HepG2 (cell line): ENCODE data around the gene KLHL35. TPM values are rescaled to one million over a fixed set of nuclear protein-coding genes. Genes with fewer than 3 reads are reported as not detected.
A peak's percentile ranks its signal among the peaks of the same experiment; 100 is the strongest.

ENCODE experiments used
- AHDC1 ChIP-seq: sonication (generic); formaldehyde crosslinking; IDR thresholded peaks from 2 replicates; pipeline ENCODE4 v1.5.1; 2020; ENCODE audit warnings: mild to moderate bottlenecking, missing genetic modification reagents, borderline replicate concordance
- KLF9 ChIP-seq: IDR thresholded peaks from 2 replicates; pipeline ENCODE4 v1.6.1; 2016; ENCODE audit warnings: low read depth
- MIER3 ChIP-seq: IDR thresholded peaks from 2 replicates; pipeline ENCODE4 v1.6.1; 2016; ENCODE audit warnings: missing compliant biosample characterization, borderline replicate concordance
- MYPOP ChIP-seq: sonication (generic); formaldehyde crosslinking; IDR thresholded peaks from 2 replicates; pipeline ENCODE4 v1.8.1; 2023; ENCODE audit warnings: mild to moderate bottlenecking, moderate library complexity, missing genetic modification reagents
- NR3C1 ChIP-seq: sonication (generic); formaldehyde crosslinking; IDR thresholded peaks from 2 replicates; pipeline ENCODE4 v1.4.0; 2020; ENCODE audit warnings: missing genetic modification reagents
- SMYD3 ChIP-seq: sonication (generic); formaldehyde crosslinking; IDR thresholded peaks from 2 replicates; pipeline ENCODE4 v1.8.1; 2023; ENCODE audit warnings: mild to moderate bottlenecking, missing genetic modification reagents
- TFDP2 ChIP-seq: sonication (generic); formaldehyde crosslinking; IDR thresholded peaks from 2 replicates; pipeline ENCODE4 v1.4.0; 2020; ENCODE audit warnings: missing genetic modification reagents
- ZNF281 ChIP-seq: sonication (generic); formaldehyde crosslinking; IDR thresholded peaks from 2 replicates; pipeline ENCODE4 v1.4.0; 2020; ENCODE audit warnings: missing genetic modification reagents, borderline replicate concordance
- ZNF362 ChIP-seq: sonication (generic); formaldehyde crosslinking; IDR thresholded peaks from 2 replicates; pipeline ENCODE4 v1.4.0; 2020; ENCODE audit warnings: missing genetic modification reagents, mild to moderate bottlenecking, borderline replicate concordance
- ZNF703 ChIP-seq: sonication (generic); formaldehyde crosslinking; IDR thresholded peaks from 2 replicates; pipeline ENCODE4 v1.5.1; 2020; ENCODE audit warnings: missing genetic modification reagents, mild to moderate bottlenecking, moderate library complexity, borderline replicate concordance
- ZNF710 ChIP-seq: sonication (generic); formaldehyde crosslinking; IDR thresholded peaks from 2 replicates; pipeline ENCODE4 v1.5.0; 2020; ENCODE audit warnings: mild to moderate bottlenecking, missing genetic modification reagents, borderline replicate concordance
- polyA plus RNA-seq, 8 experiments: library from polyadenylated mRNA; depleted of rRNA in 3 of 8; stranded (reverse) in 7 of 8; unstranded in 1 of 8; fragments of >200 nt; fragmentation: Illumina TruSeq in 4 of 8; extraction: Trizol in 4 of 8; gene quantifications; 2 replicates each; pipeline versions ENCODE4 v1.2.1 to v1.2.3, GENCODE V29; 2011 to 2016; ENCODE audit warnings: low read depth in 4 of 8, missing spikeins in 1 of 8, mixed read lengths in 1 of 8; ENCODE audit not compliant: insufficient read depth in 1 of 8
- total RNA-seq, 5 experiments: library from RNA; depleted of rRNA; stranded (reverse); fragments of >200 nt; fragmentation: Illumina TruSeq; extraction: Trizol; gene quantifications; 2 replicates each; pipeline ENCODE4 v1.2.3, GENCODE V29; 2016; ENCODE audit warnings: low read depth in 1 of 5

Gene KLHL35
- total and polyA plus RNA-seq, 2 of the 13 experiments (the other 11 are each of a cell fraction or from before 2014, with no cell fraction given): not detected

- TF ChIP-seq ZNF710: 0 out of 2 replicates have a peak, but pooled peaks have one; percentile 45
- TF ChIP-seq AHDC1 (CRISPR knock-in tag): peak; percentile 49; the same call in 1 of the 2 replicates
- no peak for TF ChIP-seq ZNF281 (CRISPR knock-in tag)
- TF ChIP-seq SMYD3 (CRISPR knock-in tag): peak; percentile 61; the same call in 1 of the 2 replicates
- TF ChIP-seq KLF9 (CRISPR knock-in tag): no peak
- TF ChIP-seq MIER3 (CRISPR knock-in tag): 0 out of 2 replicates have a peak, but pooled peaks have one; percentile 33
- TF ChIP-seq NR3C1: no peak
- no peak; the same call in 1 of the 2 replicates for TF ChIP-seq ZNF362 (CRISPR knock-in tag)
- 0 out of 2 replicates have a peak, but pooled peaks have one; percentile 16 for TF ChIP-seq TFDP2 (CRISPR knock-in tag)
- no peak for TF ChIP-seq MYPOP
- TF ChIP-seq ZNF703: no peak
These were observed 10.5 kb downstream of the KLHL35 start (continued) for GRCh38 chr11:75422248-75423231.
